Gastroesophageal sphincter (tissue), 3 donors: ENCODE measurements around the gene HIVEP3.

Experiments used
- EP300 ChIP-seq: sonication (generic); formaldehyde crosslinking; IDR thresholded peaks from one replicate; pipeline ENCODE4 v1.6.1; 2017; ENCODE audit warnings: antibody characterized with exemption, mild to moderate bottlenecking
- POLR2A ChIP-seq, 2 donors: fragments of 450-650 bp; IDR thresholded peaks; one replicate each; pipeline ENCODE4 v1.6.1; 2017; ENCODE audit warnings: antibody characterized with exemption in 2 of 2, mild to moderate bottlenecking in 2 of 2, moderate library complexity in 1 of 2
- POLR2AphosphoS5 ChIP-seq: sonication (generic); formaldehyde crosslinking; IDR thresholded peaks from one replicate; pipeline ENCODE4 v1.6.1; 2017; ENCODE audit warnings: antibody characterized with exemption
- TF ChIP-seq, protein P1 (sequence below), 4 experiments: fragments of 200-600 bp in 2 of 4; fragments of 450-650 bp in 2 of 4; sonication (generic) in 1 of 4; IDR thresholded peaks; one replicate each; pipeline ENCODE4 v1.5.1; 2017 to 2019; ENCODE audit warnings: antibody characterized with exemption in 4 of 4, mild to moderate bottlenecking in 2 of 4, moderate library complexity in 2 of 4

DNA sequence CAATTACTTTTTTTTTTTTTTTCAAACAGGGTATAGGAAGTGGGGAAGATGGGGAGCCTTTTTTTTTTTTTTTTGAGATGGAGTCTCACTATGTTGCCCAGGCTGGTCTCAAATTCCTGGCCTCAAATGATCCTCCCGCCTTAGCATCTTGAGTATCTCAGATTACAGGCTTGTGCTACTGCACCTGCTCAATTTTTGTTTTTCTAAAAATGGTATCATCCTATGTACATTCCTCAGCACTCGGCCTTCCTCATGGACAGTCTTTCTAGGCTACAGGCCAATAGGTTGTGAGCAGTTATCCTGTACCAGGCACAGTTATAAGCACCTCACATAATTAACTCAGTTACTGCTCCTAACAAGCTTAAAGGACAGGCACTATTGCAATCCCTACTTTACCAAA is 302.2 kb downstream of the HIVEP3 start:
- TF ChIP-seq POLR2A (IDR thresholded peaks at IDR 0.05) (no peak), POLR2AphosphoS5 (no peak), EP300 (no peak)
- TF ChIP-seq, protein P1, sequence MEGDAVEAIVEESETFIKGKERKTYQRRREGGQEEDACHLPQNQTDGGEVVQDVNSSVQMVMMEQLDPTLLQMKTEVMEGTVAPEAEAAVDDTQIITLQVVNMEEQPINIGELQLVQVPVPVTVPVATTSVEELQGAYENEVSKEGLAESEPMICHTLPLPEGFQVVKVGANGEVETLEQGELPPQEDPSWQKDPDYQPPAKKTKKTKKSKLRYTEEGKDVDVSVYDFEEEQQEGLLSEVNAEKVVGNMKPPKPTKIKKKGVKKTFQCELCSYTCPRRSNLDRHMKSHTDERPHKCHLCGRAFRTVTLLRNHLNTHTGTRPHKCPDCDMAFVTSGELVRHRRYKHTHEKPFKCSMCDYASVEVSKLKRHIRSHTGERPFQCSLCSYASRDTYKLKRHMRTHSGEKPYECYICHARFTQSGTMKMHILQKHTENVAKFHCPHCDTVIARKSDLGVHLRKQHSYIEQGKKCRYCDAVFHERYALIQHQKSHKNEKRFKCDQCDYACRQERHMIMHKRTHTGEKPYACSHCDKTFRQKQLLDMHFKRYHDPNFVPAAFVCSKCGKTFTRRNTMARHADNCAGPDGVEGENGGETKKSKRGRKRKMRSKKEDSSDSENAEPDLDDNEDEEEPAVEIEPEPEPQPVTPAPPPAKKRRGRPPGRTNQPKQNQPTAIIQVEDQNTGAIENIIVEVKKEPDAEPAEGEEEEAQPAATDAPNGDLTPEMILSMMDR (IDR thresholded peaks at IDR 0.05): no peak
